Right ventricle myocardium superior (tissue), 1 donor: ENCODE measurements around the gene CGB2. TPM values are rescaled to one million over a fixed set of nuclear protein-coding genes. Genes with fewer than 3 reads are reported as not detected.
"Not testable (repeated sequence)": the region's sequence is repeated elsewhere in the genome, so short reads cannot be mapped to it uniquely, and the experiment has no call there.

Experiments
- ATAC-seq: fragments of 200-7000 bp; cut with Tn5 transposase; one replicate; pipeline ENCODE4 v1.9.1; 2020; ENCODE audit warnings: mild to moderate bottlenecking; ENCODE audit not compliant: poor library complexity
- DNase-seq: peaks from one replicate; pipeline ENCODE4 v3.0.0-alpha.2; 2020
- intact Hi-C: fragments of 100-400 bp; cut with DNase I; formaldehyde crosslinking; loops from one replicate; pipeline ENCODE4 v1.11.2; 2022
- long read RNA-seq: library from polyadenylated mRNA; unstranded; transcript quantifications from one replicate; pipeline ENCODE4 v2.0.0, GENCODE V29; 2021
- total RNA-seq: library from RNA; stranded (reverse); fragmentation: NEBNext Ultra II Directional; extraction: Animal tissue kit (Norgen Biotek cat#: 25700); gene quantifications from one replicate; pipeline ENCODE4 v1.2.1, GENCODE V29; 2021
- donor health status: DM: no; HTN: yes; CAD: no; lungs with severe emphysema.

Gene CGB2
- not detected for total RNA-seq
- long read RNA-seq: 0 reads

DNA sequence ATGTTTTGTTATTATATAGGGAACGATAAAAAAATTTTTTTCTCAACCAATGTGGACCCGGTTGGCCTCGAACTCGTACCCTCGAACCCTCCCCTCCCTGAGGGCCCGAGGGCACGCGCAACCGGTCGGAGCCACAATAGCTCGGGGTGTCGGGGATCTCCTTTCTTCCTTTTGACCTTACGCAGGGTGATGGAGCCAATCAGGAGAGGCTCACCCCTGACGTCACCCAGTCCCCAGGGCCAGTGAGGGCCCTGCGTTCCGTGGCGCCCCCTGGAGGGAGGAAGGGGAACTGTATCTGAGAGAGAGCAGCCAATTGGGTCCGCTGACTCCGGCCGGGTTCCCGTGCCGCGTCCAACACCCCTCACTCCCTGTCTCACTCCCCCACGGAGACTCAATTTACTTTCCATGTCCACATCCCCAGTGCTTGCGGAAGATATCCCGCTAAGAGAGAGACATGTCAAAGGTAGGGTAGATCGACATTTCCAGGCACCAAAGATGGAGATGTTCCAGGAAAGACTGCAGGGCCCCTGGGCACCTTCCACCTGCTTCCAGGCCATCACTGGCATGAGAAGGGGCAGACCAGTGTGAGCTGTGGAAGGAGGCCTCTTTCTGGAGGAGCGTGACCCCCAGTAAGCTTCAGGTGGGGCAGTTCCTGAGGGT lies at the start of gene CGB2:
Gene CGB2, plus strand, starts transcription at position 249 of the 660 bp plus-strand sequence. Its CDS starts 206 bp downstream, at position 455.
- DNase-seq, intact Hi-C loops, ATAC-seq: not testable (repeated sequence)

GRCh38 chr19:48982280-48982679 lies 49.4 kb upstream of the CGB2 start:
- ATAC-seq (no peak), DNase-seq (no peak)
- intact Hi-C loops: no loop called here

DNA sequence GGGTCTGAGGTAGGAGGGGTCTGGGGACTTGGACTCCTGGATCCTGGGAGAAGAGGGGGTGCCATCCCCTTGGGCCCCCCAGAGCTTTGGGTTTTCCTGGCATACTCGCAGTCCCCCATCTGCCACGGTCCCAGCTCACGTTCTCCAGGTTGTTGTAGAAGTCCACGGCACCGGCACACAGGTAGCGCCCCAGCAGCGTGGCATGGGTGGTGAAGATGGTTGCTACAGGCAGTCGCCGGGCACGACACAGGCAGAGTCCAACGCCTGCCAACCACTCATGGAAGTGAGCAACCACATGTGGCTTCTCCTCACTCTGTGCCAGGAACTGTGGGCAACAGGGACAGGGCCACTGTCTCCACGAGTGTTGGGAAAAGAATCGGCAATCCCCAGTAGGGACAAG lies 46.0 kb upstream of the CGB2 start:
- no peak for DNase-seq
- no peak for ATAC-seq
- intact Hi-C loops: no loop called here

- ATAC-seq (no peak), DNase-seq (no peak)
- intact Hi-C loops: no loop called here
Observed at GRCh38 chr19:48986211-48986610, 45.5 kb upstream of the CGB2 start.

DNA sequence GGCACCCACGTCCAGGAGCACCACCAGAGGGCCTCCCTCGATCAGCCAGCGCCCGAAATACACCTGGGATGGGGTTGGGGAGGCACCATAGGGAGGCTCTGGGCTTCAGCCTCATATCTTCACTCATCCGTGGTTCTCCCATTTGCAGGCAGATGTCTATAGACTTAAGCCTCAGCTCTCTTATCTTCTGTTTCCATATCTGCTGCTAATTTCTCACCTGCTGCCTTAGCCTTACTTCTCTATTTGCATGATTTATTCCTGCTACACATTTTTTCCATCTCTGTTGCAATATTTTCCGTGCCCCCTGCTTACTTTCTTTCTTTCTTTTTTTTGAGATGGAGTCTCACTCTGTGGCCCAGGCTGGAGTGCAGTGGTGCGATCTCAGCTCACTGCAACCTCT lies 44.4 kb upstream of the CGB2 start:
- DNase-seq (no peak), ATAC-seq (no peak)
- intact Hi-C loops: no loop called here

DNA sequence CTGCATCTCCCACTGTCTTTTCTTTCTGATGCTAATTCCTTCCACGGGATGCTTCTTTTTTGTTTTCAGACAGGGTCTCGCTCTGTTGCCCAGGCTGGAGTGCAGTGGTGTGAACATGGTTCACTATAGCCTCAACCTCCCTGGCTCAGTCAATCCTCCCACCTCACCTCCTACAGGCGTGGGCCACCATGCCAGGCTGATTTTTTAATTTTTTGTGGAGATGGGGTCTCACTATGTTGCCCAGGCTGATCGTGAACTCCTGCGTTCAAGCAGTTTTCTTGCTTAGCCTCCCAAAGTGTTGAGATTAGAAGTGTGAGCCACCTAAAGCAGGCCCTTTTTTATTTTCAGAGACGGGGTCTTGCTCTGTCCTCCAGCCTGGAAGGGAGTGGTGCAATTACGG lies 43.4 kb upstream of the CGB2 start:
- intact Hi-C loops: no loop called here
- ATAC-seq: no peak
- no peak for DNase-seq

- DNase-seq (no peak), ATAC-seq (no peak)
- intact Hi-C loops: no loop called here
Observed at GRCh38 chr19:48988860-48989259, 42.8 kb upstream of the CGB2 start.

- DNase-seq (peak; percentile 62), ATAC-seq (peak; percentile 2)
- intact Hi-C loops: no loop called here
Observed at GRCh38 chr19:48989701-48990291, 41.9 kb upstream of the CGB2 start.

- ATAC-seq (no peak), DNase-seq (no peak)
- intact Hi-C loops: no loop called here
Observed at GRCh38 chr19:48990400-48990799, 41.3 kb upstream of the CGB2 start.

- intact Hi-C loops: no loop called here
- ATAC-seq (no peak), DNase-seq (no peak)
Observed at GRCh38 chr19:48991011-48991609, 40.6 kb upstream of the CGB2 start.

- peak; percentile 56 for ATAC-seq
- DNase-seq: peak; percentile 69
- intact Hi-C loops: no loop called here
Observed at GRCh38 chr19:48991873-48992580, 39.7 kb upstream of the CGB2 start.

DNA sequence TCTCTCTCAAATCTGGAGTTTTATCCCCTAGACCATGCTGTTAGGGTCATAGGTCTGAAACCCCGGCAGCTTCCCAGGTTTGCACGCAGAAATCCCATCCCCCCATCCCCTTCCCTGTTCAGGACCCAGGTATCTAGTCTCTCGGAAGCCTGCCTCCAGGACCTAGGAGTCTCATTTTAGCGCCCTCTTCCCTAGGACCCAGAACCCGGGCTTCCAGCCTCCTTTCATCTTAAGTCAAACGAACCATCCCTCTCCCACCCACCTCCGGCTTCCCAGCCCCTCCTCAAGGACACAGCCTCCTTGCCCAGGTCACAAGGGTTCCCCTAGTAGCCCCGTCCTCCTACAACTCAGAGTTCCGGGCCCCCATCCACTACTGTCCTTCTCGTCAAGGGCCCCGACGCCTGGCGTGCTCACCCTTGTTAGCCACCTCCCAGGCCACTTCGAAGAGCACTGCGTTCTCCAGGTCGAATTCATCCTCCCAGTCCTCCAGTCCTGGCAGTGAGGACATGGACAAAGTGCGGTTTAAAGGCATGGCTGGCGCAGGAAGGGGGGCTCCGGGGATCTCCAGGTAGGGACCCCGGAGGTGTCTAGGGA lies 39.0 kb upstream of the CGB2 start:
- intact Hi-C loops: no loop called here
- ATAC-seq: peak; percentile 4
- DNase-seq: no peak

DNA sequence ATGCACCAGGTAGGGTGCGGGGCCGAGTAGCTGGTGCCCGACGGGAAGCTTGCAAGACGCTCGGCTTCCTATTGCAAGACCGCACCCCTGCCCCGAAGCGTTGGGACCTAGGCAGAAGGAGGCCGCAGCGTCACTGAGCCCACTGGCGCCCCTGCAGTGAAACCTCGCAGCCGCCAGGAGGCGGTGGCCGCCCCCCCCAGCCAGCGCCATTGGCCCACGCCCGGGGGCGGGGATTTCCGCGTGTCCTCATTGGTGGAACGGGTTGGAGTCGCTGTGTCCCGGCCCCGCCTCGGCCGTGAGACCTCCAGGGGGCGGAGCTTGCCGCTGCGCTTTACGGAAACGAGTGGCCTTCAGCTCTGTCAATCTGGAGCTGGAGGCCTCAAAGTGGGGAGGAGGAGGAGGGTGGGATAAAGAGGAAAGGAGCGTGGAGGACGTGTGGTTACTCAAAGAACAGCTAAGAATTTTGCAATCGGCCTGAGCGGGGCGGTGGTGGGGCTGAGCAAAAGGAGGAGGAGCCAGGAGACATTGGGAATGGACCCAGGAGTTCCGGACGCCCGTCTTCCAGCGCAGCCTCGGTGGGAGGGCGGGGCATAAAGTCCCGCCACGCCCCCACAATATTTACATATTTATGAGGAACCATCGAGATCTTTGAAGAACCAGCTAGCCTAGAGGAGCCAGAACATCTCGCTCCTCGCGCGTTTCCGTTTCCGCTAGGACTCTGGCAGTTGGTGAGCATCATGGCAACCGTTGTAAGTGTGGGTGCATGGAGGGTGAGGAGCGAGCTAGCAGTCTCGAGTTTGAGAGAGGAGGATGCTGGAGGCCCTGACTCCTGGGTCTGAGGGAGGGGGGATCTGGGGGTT lies 38.3 kb upstream of the CGB2 start, which contains the start of the genes GYS1 and RUVBL2:
Gene GYS1, minus strand, starts transcription at position 135 of the 860 bp plus-strand sequence. CDS start 197 bp downstream, outside the sequence.
Gene RUVBL2, plus strand, starts transcription at position 713 of the 860 bp plus-strand sequence. Its CDS starts 25 bp downstream, at position 738.
- ATAC-seq (peak; percentile 94), DNase-seq (peak; percentile 100)
- intact Hi-C loops: no loop called here

DNA sequence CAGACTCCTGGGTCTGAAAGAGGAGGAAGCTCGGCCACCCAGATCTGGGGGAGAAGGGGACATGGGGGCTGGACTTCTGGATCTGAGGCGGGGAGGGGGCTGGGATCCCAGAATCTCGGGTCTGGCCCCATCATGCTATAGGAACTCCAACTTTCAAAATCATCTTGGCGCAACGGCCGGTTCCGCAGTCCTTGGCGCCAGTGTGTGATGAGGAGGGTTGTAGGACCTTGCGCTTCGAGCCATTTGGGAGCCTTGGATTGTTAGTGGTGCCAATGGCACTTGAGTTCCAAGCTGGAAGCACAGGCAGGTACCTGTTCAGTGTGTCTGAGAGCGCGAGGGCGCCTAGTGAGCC lies 37.7 kb upstream of the CGB2 start:
- DNase-seq: no peak
- ATAC-seq: no peak
- intact Hi-C loops: no loop called here

- ATAC-seq (no peak), DNase-seq (no peak)
- intact Hi-C loops: no loop called here
Observed at GRCh38 chr19:48997972-48998371, 33.7 kb upstream of the CGB2 start.

- ATAC-seq (no peak), DNase-seq (no peak)
- intact Hi-C loops: no loop called here
Observed at GRCh38 chr19:48999481-49000325, 32.0 kb upstream of the CGB2 start.

GRCh38 chr19:49004133-49004532 lies 27.6 kb upstream of the CGB2 start:
- ATAC-seq (no peak), DNase-seq (no peak)
- intact Hi-C loops: no loop called here
